Stimulated activated naive B cell treated with anti-CD40 and anti-IgM and Interleukin-4, amounts not matched to agents 10 μg/mL and 1 μg/mL and 100 μg/mL, for 72 hours (primary cell): Measurements from ENCODE around the gene ANKZF1.
"Not testable (repeated sequence)": the region's sequence is repeated elsewhere in the genome, so short reads cannot be mapped to it uniquely, and the experiment has no call there.

Source experiments
- ATAC-seq, 2 donors: fragments of 150-1000 bp; cut with Tn5 transposase; replicated peaks; 2 replicates each; pipeline ENCODE4 v1.10.0; 2021; ENCODE audit warnings: moderate library complexity in 1 of 2
- DNase-seq: peaks from one replicate; pipeline ENCODE4 v3.0.0; 2021
- H3K27ac Mint-ChIP-seq: one replicate; pipeline ENCODE4 v1.8.0; 2022; ENCODE audit warnings: mild to moderate bottlenecking, mixed read lengths
- H3K27me3 Mint-ChIP-seq, 2 donors: one replicate each; pipeline ENCODE4 v1.8.0; 2022; ENCODE audit warnings: mixed read lengths in 2 of 2
- H3K36me3 Mint-ChIP-seq, 2 donors: one replicate each; pipeline ENCODE4 v1.8.0; 2022; ENCODE audit warnings: mixed read lengths in 2 of 2, mild to moderate bottlenecking in 1 of 2
- H3K4me1 Mint-ChIP-seq, 2 donors: one replicate each; pipeline ENCODE4 v1.8.0; 2022; ENCODE audit warnings: mixed read lengths in 2 of 2, mild to moderate bottlenecking in 1 of 2
- H3K4me3 Mint-ChIP-seq, 2 donors: one replicate each; pipeline ENCODE4 v1.8.0; 2022; ENCODE audit warnings: mild to moderate bottlenecking in 2 of 2, mixed read lengths in 2 of 2, moderate library complexity in 1 of 2
- H3K9me3 Mint-ChIP-seq, 2 donors: one replicate each; pipeline ENCODE4 v1.8.0; 2022; ENCODE audit warnings: mixed read lengths in 2 of 2, mild to moderate bottlenecking in 1 of 2

ANKZF1 gene, protein sequence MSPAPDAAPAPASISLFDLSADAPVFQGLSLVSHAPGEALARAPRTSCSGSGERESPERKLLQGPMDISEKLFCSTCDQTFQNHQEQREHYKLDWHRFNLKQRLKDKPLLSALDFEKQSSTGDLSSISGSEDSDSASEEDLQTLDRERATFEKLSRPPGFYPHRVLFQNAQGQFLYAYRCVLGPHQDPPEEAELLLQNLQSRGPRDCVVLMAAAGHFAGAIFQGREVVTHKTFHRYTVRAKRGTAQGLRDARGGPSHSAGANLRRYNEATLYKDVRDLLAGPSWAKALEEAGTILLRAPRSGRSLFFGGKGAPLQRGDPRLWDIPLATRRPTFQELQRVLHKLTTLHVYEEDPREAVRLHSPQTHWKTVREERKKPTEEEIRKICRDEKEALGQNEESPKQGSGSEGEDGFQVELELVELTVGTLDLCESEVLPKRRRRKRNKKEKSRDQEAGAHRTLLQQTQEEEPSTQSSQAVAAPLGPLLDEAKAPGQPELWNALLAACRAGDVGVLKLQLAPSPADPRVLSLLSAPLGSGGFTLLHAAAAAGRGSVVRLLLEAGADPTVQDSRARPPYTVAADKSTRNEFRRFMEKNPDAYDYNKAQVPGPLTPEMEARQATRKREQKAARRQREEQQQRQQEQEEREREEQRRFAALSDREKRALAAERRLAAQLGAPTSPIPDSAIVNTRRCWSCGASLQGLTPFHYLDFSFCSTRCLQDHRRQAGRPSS

DNA sequence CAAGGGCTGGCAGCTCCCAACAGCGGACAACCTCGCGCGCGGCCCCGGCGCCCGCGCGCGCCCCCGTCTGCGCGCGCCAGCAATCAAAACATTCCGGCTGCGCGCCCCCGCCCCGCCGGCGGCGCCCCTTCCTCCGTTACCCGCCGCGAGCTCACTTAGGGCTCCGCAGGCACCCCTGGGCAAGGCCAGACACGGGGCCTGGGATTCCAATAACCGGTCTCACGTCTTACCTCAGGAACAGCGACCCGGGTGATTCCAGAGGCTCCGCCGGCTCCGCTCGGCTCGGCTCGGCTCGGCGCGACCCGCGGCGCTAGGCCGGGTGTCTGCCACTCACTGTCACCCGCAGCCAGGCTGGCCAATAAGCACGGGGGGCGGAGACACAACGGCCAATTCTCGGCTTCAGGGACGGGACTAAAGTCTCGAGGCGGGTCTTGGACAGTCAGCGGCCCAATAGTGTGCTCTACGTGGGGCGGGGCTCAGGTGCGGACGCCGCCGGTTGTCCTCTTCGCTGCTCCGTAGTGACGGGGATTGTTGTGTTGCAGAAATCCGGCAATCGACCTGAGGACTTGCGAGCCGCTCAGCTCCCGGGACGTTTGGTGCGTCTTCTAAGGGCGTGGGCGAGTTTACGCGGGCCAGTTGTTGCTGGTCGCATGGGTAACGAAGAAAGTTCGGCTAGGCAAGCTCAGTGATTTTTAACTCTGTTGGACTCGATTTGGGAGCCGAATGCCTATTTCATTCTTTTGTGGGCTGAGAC lies at the start of gene ANKZF1, which contains the start of gene ATG9A:
Gene ANKZF1, plus strand, starts transcription at position 502 of the 754 bp plus-strand sequence. CDS start 452 bp downstream, outside the sequence.
Gene ATG9A, minus strand, starts transcription at position 332 of the 754 bp plus-strand sequence. CDS start 1,612 bp downstream, outside the sequence.
- no peaks in the 10 kb centered on the region for H3K27me3 Mint-ChIP-seq
- peaks cover 18 to 40% of the 10 kb centered on the region in 2 donors for H3K4me1 Mint-ChIP-seq
- H3K9me3 Mint-ChIP-seq: no peaks in the 10 kb centered on the region
- H3K4me3 Mint-ChIP-seq: peak within 1 kb of the TSS; percentile 97 to 98
- H3K27ac Mint-ChIP-seq: peak within 1 kb of the TSS; percentile 98
- DNase-seq (peak; percentile 99), ATAC-seq (peak; percentile 97 to 98)
- peaks cover 30 to 41% of the 10 kb centered on the region in 2 donors for H3K36me3 Mint-ChIP-seq

DNA sequence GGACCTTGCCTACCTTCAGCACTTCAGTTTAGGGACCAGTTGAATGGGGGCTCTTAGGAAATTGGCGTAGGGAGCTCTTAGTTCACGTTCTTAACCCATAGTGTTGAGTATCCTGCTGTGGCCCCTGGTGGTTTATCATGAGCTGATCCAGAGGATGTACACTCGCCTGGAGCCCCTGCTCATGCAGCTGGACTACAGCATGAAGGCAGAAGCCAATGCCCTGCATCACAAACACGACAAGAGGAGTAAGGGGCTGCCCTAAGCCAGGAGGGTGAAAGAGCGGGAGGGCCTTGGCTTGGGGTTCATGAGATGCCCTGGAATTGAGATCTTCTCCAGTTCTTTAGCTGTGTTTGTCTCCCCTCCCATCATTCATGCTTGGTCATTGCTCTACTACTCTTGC lies 48.6 kb upstream of the ANKZF1 start:
- Mint-ChIP-seq H3K9me3 (no peaks in the 10 kb centered on the region), H3K36me3 (peaks cover 20 to 58% of the 10 kb centered on the region in 2 donors), H3K4me3 (no peak overlapping the region), H3K4me1 (peaks cover 39 to 72% of the 10 kb centered on the region in 2 donors), H3K27me3 (no peaks in the 10 kb centered on the region), H3K27ac (no peak overlapping the region)
- DNase-seq (no peak), ATAC-seq (no peak)

- no peaks in the 10 kb centered on the region for H3K9me3 Mint-ChIP-seq
- peaks cover 40 to 78% of the 10 kb centered on the region in 2 donors for H3K4me1 Mint-ChIP-seq
- H3K36me3 Mint-ChIP-seq: peaks cover 20 to 59% of the 10 kb centered on the region in 2 donors
- DNase-seq (no peak), ATAC-seq (no peak)
- peak overlapping the region; percentile 25 for H3K27ac Mint-ChIP-seq
- no peaks in the 10 kb centered on the region for H3K27me3 Mint-ChIP-seq
- no peak overlapping the region for H3K4me3 Mint-ChIP-seq
Observed at GRCh38 chr2:219181531-219181930, 48.1 kb upstream of the ANKZF1 start.

GRCh38 chr2:219182331-219183150 lies 47.1 kb upstream of the ANKZF1 start:
- H3K36me3 Mint-ChIP-seq: peaks cover 20 to 61% of the 10 kb centered on the region in 2 donors
- H3K4me1 Mint-ChIP-seq: peaks cover 43 to 81% of the 10 kb centered on the region in 2 donors
- H3K27ac Mint-ChIP-seq: peak overlapping the region; percentile 59
- no peak for ATAC-seq
- no peaks in the 10 kb centered on the region for H3K9me3 Mint-ChIP-seq
- no peak overlapping the region for H3K4me3 Mint-ChIP-seq
- H3K27me3 Mint-ChIP-seq: no peaks in the 10 kb centered on the region
- DNase-seq: no peak

- Mint-ChIP-seq H3K27me3 (no peaks in the 10 kb centered on the region), H3K27ac (peak overlapping the region; percentile 59), H3K4me1 (peaks cover 43 to 79% of the 10 kb centered on the region in 2 donors), H3K4me3 (no peak overlapping the region), H3K36me3 (peaks cover 20 to 59% of the 10 kb centered on the region in 2 donors), H3K9me3 (no peaks in the 10 kb centered on the region)
- DNase-seq (no peak), ATAC-seq (no peak)
Observed at GRCh38 chr2:219183151-219183772, 46.3 kb upstream of the ANKZF1 start.

DNA sequence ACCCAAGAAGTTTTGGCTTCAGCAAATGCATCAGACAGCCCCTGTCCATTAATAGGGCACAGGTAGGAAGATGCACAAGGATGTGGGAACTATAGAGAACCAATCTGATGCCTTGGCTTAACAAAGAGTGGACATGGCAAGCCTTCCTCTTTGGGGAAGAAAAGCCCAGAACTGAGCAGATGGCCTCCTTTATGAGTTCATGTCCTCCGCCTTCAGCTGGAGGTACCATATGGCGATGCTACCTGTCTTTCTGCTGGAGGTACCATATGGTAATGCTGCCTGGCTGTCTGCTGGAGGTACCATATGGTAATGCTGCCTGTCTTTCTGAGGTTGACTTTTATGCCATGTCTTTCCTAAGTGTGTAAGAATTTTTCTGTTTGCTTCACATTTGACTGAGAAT lies 45.5 kb upstream of the ANKZF1 start:
- H3K27ac Mint-ChIP-seq: no peak overlapping the region

DNA sequence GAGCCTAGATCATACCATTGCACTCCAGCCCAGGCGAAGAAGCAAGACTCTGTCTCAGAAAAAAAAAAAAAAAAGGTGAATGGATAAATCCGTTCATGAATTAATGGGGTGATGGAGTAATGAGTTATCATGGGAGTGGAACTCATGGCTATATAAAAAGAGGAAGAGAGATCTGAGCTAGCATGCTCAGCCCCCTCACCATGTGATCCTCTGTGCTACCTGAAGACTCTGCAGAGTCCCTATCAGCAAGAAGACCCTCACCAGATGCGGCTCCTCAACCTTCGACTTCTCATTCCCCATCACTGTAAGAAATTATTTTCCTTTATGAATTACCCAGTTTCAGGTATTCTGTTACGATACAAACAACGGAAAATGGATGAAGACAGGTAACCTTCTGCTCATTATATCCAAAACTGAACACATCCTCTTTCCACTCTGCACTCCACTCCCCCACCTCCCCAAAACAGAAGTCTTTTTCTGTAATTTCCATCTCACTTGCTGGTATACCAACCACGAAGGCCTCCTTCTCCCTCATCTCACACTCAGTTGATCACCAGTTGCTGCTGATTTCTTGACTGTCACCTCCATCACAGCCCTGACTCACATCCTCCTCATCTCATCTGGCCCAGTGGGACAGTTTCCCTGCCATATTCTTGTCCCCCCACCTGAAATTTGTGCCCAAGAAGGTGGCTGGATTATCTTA lies 42.7 kb upstream of the ANKZF1 start:
- no peaks in the 10 kb centered on the region for H3K27me3 Mint-ChIP-seq
- DNase-seq (peak; percentile 55), ATAC-seq (peak; percentile 94 to 96)
- H3K36me3 Mint-ChIP-seq: peaks cover 17 to 35% of the 10 kb centered on the region in 2 donors
- H3K27ac Mint-ChIP-seq: peak overlapping the region; percentile 91
- H3K4me3 Mint-ChIP-seq: peak overlapping the region; percentile 4 to 37
- H3K4me1 Mint-ChIP-seq: peaks cover 20 to 51% of the 10 kb centered on the region in 2 donors
- H3K9me3 Mint-ChIP-seq: no peaks in the 10 kb centered on the region

More for the DNA sequence above, 45.5 kb upstream of the ANKZF1 start:
- Mint-ChIP-seq H3K36me3 (peaks cover 20 to 53% of the 10 kb centered on the region in 2 donors), H3K27me3 (no peaks in the 10 kb centered on the region), H3K4me3 (no peak overlapping the region), H3K4me1 (peaks cover 38 to 73% of the 10 kb centered on the region in 2 donors), H3K9me3 (no peaks in the 10 kb centered on the region)
- ATAC-seq (no peak), DNase-seq (no peak)

DNA sequence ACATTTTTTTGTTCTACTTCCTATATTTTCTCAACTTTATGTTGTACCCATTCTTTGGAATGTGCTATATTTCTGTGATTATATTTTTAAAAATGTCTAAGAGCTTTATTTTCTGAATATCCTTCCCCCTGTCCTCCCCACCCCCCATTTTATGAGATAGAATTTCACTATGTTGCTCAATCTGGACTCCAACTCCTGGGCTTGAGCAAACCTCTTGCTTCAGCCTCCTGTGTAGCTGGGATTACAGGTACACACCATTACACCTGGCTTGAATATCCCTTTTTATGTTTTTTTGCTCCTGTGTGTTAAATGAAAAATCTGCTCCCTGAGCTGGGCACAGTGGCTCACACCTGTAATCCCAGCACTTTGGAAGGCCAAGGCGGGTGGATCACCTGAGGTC lies 32.2 kb upstream of the ANKZF1 start:
- DNase-seq (no peak), ATAC-seq (no peak)
- no peaks in the 10 kb centered on the region for H3K36me3 Mint-ChIP-seq
- no peaks in the 10 kb centered on the region for H3K9me3 Mint-ChIP-seq
- H3K27ac Mint-ChIP-seq: no peak overlapping the region
- no peak overlapping the region for H3K4me3 Mint-ChIP-seq
- H3K4me1 Mint-ChIP-seq: no peaks in the 10 kb centered on the region
- H3K27me3 Mint-ChIP-seq: peaks cover 12 to 18% of the 10 kb centered on the region in 2 donors

DNA sequence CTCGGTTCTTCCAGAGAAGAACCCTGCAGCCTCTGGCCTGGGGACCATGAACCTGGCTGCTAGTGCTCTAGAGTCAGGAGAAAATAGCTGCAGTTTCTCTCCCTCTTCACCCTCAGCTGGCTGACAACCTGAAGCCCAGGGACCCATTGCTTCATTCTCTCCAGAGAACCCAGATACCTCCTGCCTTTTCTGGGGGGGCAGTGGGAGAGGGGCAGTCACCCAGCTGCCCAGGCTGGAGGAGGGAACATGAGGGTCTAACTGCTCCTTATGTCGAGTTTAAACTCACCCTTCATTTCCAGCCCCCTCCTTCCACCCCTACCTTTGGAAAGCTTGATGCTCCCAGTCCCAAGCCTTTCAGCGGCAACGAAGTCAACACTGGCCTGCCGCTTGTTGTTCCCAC lies 30.6 kb upstream of the ANKZF1 start:
- no peak overlapping the region for H3K27ac Mint-ChIP-seq
- H3K4me1 Mint-ChIP-seq: no peaks in the 10 kb centered on the region
- H3K36me3 Mint-ChIP-seq: no peaks in the 10 kb centered on the region
- DNase-seq (no peak), ATAC-seq (no peak)
- H3K4me3 Mint-ChIP-seq: no peak overlapping the region
- H3K27me3 Mint-ChIP-seq: peaks cover 12 to 18% of the 10 kb centered on the region in 2 donors
- H3K9me3 Mint-ChIP-seq: no peaks in the 10 kb centered on the region

GRCh38 chr2:219199470-219200211 lies 30.0 kb upstream of the ANKZF1 start:
- Mint-ChIP-seq H3K36me3 (peaks cover 0 to 3% of the 10 kb centered on the region in 2 donors), H3K9me3 (peaks cover 0 to 2% of the 10 kb centered on the region in 2 donors), H3K27me3 (peaks cover 12 to 18% of the 10 kb centered on the region in 2 donors), H3K27ac (peak overlapping the region; percentile 32), H3K4me1 (no peaks in the 10 kb centered on the region), H3K4me3 (no peak overlapping the region)
- no peak for ATAC-seq
- DNase-seq: no peak

DNA sequence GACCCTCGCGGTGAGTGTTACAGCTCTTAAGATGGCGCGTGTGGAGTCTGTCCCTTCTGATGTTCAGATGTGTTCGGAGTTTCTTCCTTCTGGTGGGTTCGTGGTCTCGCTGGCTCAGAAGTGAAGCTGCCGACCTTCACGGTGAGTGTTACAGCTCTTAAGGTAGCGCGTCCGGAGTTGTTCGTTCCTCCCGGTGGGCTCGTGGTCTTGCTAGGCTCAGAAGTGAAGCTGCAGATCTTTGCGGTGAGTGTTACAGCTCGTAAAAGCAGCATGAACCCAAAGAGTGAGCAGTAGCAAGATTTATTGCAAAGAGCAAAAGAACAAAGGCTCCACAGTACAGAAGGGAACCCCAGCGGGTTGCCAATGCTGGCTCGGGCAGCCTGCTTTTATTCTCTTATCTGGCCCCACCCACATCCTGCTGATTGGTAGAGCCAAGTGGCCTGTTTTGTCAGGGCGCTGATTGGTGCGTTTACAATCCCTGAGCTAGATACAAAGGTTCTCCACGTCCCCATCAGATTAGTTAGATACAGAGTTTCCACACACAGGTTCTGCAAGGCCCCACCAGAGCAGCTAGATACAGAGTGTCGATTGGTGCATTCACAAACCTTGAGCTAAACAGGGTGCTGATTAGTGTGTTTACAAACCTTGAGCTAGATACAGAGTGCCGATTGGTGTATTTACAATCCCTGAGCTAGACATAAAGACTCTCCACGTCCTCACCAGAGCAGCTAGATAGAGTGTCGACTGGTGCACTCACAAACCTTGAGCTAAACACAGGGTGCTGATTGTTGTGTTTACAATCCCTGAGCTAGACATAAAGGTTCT lies 28.9 kb upstream of the ANKZF1 start:
- H3K4me3 Mint-ChIP-seq, H3K9me3 Mint-ChIP-seq, H3K4me1 Mint-ChIP-seq, H3K36me3 Mint-ChIP-seq, DNase-seq, ATAC-seq, H3K27ac Mint-ChIP-seq: not testable (repeated sequence)
- peaks cover 12 to 13% of the 10 kb centered on the region in 2 donors for H3K27me3 Mint-ChIP-seq
